A549 treated with dexamethasone at 1 μM for 4 hours (cell line): ENCODE data around the gene RAB3GAP2. TPM values are rescaled to one million over a fixed set of nuclear protein-coding genes. Genes with fewer than 3 reads are reported as not detected.

Experiments used
- total RNA-seq: library from RNA; stranded (reverse); fragments of 200-300 nt; extraction: Qiagen RNA extraction; gene quantifications from 5 replicates; pipeline ENCODE4 v1.2.3, GENCODE V29; 2022

The RAB3GAP2 gene
- total RNA-seq = 10.9 to 15.9 TPM (median 14.0 TPM) in 5 replicates

GRCh38 chr1:220272047-220272840, at the start of gene RAB3GAP2:
Gene RAB3GAP2, minus strand, starts transcription at chr1:220272453. Its CDS starts 116 bp downstream, at chr1:220272337.

Other genes with a start within 250 kb of the RAB3GAP2 start
- 74.4 to 82.4 TPM (median 79.0 TPM) in 5 replicates for gene EPRS1, start 225.9 kb downstream of the RAB3GAP2 start, total RNA-seq
- 15.7 to 18.2 TPM (median 16.7 TPM) in 5 replicates for gene BPNT1, start 182.7 kb downstream of the RAB3GAP2 start, total RNA-seq
- 97.7 to 116 TPM (median 109 TPM) in 5 replicates for gene IARS2, start 178.3 kb downstream of the RAB3GAP2 start, total RNA-seq